HS-5 (cell line): ENCODE data around the gene PLXNA2.

ENCODE experiments used
- DNase-seq: peaks from one replicate; pipeline ENCODE4 v3.0.0-alpha.2; 2012; ENCODE audit warnings: low read depth

The PLXNA2 gene

DNA sequence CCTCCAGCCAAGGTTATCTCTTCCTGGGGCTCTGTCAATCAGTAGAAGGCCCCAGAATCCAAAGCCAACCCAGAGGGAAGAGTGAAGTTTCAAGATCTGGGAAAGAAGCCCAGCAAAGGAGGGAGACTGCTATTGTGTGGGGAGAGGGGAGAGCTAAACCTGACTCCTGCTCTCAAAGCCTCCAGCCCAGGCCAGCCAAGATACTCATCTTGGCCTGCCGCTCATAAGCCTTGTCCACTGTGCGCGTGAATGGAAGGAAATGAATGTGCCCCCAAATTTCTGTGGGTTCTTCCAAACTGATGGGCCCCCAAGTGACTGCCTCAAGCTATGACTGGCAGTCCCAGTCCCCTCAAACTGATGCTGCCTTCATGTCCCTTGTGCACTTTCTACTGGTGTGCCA lies 2.0 kb downstream of the PLXNA2 start:
- no peak for DNase-seq

DNA sequence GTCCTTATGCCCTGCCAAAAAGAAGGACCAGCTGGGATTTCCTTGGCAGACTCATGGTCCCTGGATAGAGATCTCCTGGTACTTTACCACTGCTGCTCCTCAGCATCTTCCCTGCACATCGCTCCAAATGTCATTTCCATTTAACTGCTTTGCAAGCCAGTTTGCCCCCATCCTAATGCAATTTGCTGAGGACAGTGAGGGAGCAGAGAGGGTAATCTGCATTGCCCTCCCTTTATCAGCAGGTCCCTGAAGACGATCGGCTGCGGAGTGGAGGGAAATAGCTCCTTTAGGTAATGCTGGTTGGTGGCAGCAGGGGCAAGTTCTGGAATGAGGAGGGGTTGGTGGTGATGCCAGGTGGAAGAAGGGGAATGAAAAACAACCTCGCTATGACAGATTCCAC lies 2.7 kb downstream of the PLXNA2 start:
- no peak for DNase-seq

DNA sequence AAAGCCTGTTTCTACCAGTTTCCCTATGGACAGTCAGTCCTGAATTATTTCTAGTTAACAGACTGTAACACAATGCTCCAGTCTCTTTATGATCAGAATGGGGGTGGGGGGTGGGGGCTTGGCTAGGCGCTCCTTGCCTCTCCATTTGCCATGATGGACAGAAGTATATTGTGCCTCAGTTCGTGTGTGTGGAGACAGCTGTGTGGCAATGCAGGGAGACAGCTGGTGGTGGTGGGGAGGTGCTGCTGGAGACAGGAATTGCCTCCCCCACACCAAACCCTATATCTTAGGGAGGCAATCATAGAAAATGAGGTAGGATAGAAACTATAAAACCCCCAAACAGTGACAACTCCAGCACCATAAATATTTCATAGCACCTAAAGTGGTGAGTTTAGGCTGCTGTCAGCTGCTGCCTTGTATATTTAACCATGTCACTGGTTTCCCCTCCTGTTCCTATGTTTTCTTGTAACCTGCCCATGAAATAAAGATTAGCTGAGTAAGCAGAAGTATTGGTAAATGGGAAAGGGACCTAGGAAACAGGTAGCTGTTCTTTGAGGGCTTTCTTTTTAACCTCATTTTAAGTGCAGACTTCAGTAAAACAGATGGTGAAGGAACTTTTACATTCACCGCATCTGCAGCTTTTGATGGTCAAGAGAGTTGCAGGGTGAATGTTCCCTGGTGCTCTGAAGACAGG lies 3.4 kb downstream of the PLXNA2 start:
- DNase-seq = no peak

DNA sequence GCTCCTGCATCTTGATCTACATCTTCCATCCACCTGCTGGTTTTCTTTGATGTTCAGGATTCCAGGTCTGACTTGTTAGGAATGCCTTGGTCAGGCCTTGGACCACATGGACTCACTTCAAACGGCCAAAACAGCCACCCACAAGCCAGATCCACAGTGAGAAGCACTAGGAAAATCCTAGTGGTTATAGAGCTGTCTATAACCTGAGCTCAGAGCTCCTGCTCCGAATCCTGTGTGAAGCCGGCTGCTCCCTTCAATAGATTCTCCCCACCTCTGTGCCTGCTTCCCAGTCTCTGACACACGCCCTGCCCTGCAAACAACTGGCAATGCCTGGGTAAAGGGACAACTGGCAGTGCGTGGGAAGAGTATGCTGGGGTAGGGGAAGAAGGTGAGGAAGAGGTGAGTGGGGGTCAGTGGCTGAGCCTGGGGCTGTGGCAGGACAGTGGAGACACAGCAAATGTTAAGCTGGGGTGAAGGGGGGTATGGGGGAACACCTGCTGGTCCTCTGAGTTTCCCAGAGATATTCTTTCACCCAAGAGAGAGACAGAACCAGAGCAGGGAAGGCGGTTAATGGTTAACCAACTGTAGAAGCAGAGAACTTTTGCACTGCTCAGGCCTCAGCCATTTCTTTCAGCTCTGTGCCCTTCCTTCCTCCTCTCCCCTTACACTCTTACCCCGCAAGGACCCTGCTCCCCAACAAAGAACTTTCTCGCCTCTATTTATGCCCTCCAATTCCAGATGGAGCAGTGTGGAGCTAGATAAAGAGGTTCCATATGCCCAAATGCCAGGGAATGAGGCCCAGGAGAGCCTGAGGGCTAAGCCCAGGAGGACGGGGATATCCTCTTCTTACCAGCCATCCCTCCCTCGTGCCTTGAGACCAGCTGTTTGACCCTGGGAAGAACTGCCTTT lies 4.5 kb downstream of the PLXNA2 start:
- DNase-seq = no peak

DNA sequence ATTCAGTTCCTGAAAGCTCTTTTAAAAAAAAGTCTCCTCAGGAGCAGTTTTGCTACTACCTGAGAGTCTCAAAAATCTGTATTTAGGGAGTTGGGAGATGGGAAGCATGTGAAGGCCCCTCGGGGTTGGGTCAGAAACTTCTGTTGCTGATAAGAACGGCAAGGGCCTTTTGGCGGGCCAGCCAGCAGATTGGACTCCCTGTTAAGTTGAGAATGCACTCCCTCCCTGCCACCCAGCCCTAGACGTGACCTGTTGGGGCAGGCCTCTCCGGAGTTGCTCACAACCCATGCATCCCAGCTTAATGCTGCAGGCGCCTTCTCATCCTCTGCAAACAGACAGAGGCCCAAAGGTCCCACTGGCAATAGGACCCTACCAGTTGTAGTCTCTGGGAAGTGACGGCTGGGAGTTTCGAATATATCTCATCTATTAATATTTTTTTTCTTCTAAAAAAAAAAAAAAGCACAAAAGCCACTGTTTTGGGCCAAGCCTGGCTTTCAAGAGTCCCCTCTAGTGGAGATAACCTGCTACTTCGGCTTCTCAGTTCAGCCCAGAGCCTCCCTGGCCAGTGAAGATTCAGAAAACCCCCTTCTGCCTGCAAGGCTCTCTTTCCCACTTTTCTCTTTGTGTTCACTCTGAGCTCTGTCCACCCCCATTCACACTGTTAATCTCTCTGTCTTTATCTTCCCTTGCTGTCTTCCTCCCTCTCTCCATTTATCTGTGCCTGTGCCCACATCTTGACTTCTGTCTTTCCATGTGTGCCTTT lies 5.3 kb downstream of the PLXNA2 start:
- no peak for DNase-seq

DNA sequence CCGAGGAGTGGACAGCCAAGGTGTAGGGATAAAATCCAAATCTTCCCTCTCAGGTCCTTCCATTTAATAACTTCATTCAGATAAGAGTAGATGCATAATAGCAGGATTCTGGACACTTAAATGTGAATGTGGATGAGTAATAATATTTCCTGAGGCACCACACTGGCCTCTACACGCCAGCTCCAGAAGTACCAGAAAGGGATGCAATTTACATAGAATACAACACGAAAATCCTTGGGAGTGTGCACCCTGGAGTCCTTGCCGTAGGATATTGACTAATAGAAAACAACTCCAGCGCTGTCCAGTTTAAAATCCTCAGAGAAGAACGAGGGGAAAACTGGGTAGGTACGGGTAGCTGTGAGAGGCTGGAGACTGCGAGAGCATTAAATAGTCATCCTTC lies 6.9 kb downstream of the PLXNA2 start:
- DNase-seq = no peak

DNA sequence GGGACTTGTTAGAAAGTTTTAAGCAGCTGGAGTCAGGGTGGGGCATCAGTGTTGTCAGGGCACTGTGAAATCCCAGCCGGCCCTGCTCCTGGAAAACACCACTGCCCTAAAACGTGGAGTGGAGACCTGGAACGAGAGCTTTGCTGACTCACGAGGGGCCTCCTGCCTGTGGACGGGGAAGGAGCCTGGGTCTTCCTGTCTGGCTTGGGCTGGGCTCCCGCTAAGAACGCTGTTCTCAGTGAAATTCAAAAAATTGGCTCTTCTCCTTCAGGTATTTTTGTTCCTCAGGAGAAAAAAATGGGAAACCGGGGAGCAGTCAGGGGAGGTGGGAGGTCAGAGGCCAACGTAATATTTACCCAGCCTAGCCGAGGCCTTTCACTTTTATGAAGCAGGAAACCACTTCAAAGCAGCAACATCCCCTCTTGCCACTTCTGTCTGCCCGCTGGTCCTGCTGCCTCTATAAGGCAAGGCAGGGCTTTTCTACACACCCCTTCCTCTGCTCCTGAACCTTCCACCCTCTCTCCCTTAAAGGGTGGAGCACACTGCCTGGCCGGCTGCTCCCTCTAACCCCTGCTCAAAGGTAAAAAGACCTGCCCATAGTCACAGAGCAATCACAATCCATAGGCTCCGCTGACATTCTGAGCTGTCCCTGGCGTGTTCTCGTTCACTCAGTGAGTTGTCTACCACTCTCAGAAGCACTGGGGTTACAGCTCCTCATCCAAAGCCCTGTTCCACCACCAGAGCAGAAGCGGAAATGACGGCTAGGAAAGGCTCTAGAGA lies 8.0 kb downstream of the PLXNA2 start:
- DNase-seq = no peak

DNA sequence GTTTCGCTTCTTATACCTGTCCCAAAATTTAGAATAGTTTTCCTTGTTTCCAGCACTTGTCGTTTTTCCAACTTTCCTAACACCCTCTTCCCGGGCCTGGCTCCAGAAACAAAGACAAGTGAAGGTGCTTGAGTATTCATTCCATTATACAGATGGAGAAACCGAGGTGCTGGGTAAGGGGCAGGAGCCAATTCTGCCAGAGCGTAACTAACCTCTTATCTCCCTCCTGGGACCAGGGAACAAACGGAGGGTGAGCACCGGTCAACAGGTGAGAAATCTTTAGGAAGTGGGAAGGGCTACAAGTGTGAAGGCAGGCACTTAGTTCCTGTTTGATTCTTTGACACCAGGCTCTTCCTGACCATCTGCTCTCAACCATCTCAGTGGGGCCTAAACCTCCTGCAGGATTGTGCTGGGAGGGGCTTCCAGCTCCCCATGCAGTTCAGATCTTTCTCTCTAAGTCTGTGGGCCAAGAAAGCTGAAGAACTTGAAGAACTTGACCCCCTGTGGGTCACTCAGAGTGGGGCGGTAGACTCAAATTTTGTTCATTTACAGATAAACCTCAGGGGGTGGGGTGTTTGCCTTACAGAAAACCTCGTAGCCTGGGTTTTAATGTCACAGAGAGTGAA lies 8.7 kb downstream of the PLXNA2 start:
- no peak for DNase-seq

DNA sequence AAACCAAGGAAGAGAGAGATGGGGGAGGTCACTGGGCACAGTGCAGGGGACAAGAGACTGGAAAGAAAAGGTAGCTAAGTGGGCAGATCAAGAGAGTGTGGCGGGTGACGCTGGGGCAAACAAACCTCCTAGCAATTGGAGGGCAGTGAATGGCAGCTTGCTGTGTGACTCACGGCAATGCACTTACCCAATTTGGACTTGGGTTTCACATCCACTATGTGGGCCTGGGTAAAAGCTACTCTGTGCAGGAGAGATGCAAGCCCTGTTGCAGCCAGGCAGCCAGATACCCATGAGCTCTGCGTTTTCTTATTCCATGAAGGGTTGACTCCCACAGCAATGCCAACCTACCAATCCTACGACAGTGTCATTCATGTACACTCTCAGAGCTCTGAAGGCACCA lies 9.5 kb downstream of the PLXNA2 start:
- DNase-seq = no peak

DNA sequence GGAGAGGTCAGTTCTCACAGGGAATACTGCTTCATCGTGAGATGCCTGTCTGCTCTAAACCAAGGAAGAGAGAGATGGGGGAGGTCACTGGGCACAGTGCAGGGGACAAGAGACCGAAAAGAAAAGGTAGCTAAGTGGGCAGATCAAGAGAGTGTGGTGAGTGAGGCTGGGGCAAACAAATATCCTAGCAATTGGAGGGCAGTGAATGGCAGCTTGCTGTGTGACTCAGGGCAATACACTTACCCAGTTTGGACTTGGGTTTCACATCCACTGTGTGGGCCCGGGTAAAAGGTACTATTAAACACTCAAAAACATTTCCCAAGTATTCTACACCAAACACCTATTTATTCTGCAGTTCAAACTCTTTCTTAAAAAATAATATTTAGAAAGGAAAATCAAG lies 10.2 kb downstream of the PLXNA2 start:
- no peak for DNase-seq

DNA sequence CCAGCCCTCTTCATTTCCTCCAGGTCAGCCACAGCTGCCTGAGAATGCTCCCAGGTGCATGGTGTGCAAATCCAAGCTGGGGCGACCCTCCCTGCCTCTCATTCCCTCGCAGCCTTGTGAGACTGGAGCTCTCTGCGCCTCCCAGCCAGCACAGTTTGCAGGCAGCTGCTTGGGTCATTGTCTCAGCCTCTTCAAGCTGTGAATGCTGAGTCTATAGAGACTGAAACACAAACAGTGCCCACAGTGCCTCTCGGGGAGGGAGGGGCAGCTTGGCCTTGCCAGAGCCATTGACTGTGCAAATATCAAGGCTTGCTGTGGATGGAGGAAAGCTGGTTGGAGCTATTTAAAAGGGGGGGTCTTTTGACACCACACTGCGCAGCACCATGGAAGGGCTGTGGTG lies 10.6 kb downstream of the PLXNA2 start:
- DNase-seq = no peak

DNA sequence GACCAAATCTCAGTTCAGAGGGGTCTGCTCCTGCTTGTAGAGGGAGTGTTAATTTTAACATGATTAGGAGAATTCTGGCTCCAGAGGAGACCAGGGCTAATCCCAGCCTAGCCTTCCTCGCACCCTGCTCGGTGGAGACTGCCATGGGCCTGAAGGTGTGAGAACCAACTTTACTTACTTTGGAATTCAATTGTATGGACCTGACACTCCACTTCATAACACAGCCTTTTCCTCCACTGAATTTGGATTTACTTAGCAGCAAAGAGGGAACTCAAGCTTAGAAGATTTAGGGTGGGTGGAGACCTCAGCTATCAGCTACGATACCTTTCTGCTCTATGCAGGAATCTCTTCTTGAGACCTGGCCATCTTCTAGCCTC lies 11.5 kb downstream of the PLXNA2 start:
- DNase-seq = no peak

DNA sequence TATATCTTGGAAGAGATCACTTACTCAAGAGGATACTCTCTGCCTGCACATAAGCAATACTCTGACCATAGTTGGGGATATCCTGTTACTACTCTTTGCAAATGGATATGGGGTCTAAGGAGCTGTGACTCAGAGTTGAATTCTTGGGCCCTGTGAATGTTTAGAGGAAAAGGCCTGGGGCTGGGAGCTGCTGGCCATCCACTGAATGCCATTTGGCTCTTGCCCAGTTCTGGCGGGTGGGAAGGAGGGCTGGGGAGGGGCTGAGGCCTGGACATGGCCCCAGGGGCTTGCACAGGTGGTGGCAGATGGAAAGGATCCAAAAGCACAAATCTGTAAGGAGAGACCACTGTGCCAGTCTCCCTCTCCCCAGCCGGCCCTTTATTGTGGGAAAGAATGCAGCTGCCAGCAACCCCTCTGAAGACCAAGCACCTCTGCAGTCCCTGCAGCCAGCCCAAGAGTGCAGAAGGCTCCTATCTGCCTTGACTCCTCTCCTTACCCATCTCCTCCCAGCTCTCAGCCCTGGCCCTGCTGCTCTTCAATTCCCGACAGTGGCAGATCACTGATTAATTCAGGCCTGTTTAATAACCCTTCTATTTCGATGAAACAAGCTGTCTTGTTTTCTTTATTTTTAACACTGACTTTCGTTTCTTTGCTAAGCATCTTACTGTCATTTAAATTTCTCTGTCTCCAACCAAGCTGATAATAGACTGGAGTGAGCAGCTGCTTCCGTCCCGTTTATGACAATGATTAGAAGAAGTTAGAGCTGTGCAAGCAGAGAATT lies 12.1 kb downstream of the PLXNA2 start:
- DNase-seq = no peak

DNA sequence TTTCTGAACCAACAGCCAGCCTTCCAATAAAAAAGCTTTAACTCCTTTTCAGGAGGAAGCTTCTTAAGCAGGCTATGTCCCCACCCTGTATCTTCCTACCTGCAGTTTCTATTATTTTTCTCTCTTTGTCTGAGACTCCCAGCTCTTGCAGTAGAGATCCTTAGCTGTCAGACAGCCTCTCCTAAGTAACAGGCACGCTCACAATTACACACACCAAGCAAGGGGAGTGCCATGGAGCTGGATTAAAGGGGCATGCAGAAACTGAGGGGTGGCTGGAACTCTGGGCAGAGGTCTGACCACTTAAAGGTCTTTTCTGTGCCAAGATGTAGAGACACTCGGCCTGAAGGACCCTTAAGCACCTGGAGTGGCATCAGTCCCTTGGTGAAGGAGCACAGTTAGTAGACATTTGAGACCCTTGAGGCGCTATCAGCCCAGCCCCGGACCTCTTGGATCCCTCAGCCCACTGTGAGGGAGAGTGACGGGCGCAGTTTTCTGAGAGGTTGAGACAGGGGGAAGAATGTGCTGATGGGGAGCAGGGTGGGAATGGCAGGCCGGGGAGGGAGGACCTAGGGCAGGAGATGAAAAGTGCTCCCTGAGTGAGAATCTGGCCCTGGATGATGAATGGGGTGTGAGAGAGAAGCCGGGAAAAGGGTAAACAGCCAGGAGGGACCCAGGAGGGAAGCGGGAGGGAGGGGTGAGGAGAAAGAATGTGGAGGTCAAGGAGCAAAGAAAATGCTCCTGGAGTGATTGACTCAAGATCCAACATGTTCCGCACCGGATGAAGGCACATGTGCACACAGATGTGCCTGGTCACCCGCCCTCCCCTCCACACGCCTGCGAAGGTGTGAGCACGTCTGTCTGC lies 13.3 kb downstream of the PLXNA2 start:
- DNase-seq = no peak

DNA sequence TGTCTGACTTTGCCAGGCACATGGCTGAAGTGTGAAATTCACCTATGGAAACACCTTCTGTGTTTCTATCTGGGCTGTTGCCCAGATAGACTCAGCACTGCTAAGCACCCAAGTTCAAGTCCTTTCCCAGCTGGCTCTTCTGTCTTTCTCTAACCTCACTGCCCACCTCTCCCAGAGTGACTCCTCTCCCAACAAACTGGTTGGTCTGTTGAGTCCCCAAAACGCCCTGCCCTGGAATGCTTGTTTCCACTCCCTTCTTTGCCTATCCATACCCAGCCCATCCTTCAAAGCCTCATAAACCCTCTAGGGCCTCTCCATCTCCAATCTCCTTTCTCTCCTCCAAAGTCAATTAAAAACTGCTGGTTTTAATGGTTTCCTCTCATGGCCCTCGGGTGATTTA lies 15.6 kb downstream of the PLXNA2 start:
- no peak for DNase-seq

DNA sequence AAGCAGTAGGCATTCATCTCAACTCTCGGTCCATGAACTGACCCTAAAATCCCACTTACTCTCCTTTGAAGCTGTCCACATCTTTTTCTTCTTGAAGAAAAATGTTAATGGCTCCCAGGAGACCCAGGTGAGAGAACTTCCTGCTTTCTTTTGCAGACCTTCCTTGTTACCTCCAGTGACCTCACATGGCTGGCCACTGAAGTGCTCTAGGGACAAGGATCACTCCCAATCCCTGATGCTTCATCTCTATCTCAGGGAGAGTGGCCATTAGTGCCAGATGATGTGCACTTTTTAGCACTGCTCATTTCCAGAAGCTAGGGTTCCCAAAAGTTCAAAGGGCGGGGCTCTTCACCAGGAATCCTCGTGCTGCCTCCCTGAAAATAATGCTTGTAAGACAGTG lies 16.2 kb downstream of the PLXNA2 start:
- DNase-seq = no peak

DNA sequence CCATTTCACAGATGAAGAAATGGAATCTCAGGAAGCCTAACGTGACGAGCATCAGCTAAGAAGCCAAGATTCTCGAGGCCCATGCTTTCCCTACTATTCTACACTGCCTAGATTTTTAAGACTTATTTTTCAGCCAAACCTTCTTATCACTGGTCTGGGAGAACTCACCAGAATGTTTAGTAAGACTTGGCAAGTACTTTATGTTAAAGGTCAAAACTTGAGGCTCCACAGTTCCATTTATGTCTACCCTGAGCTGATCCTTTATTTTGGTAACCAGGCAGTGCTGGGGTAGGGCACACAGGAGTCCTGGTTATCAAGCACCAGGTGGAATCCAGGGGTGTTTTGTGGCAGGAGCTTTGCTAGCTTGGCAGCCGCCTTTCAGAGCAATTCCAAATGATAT lies 16.8 kb downstream of the PLXNA2 start:
- no peak for DNase-seq

DNA sequence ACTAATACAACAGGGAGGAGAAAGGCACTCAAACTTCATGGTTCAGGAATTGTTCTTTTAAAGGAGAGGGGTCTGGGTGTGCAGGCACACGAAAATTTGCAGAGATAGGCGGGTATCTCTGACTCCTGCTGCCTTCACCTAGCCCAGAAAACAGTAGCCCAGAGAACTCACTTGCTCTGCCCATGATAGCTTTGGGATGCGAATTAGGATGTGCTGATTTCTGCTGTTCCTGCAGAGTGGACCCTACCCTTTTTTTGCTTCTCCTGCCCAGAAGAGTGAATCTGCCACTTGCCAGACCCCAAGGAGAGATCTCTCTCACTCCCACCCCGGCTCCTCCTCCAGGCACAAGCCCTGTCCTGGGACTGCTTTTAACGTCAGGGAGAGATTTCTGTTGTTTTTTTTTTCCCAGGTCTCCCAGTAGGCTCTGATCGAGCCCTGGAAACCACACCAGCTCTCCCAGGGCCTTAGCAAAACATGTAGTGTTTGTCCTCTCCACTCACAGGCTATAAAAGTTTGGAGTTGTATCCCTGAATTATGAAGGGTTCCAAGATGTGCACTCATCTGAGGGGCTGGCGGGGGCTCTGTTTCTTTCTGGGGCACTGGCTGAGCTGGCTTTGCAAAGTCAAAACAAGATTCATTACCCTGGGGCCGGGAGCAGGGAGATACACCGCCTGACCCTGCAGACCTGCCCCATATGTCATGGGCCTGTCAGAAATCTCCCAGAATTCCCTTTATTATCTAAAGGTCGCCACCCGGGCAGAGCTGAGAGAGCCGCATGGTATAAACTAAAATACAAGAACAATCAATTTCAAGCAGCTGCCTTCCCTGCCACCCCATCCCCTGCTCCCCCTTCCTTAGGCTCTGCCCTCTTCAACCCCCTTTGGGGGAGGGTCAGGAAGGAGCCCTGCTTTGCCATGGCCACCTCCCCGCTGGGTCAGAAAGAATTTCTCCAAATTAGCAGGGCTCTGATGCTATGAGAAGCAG lies 17.9 kb downstream of the PLXNA2 start:
- DNase-seq = no peak
